Prostate gland (tissue), 2 donors: ENCODE results near the gene FOXF1. TPM values are rescaled to one million over a fixed set of nuclear protein-coding genes. Genes with fewer than 3 reads are reported as not detected.

Experiments
- DNase-seq: peaks from one replicate; pipeline ENCODE4 v3.0.0-alpha.2; 2019; ENCODE audit warnings: low spot score
- H3K27ac ChIP-seq, 2 donors: fragments of 200-600 bp; sonication (generic); 2 replicates each; pipeline ENCODE4 v1.5.1; 2017 to 2019
- H3K27me3 ChIP-seq: fragments of 200-600 bp; sonication (generic); replicated peaks from 2 replicates; pipeline ENCODE4 v1.5.1; 2019; ENCODE audit not compliant: insufficient read depth
- H3K36me3 ChIP-seq, 2 donors: fragments of 200-600 bp; sonication (generic); 1 replicate in 1 of 2; 2 replicates in 1 of 2; pipeline versions ENCODE4 v1.5.1 to v1.8.1; 2017 to 2019
- H3K4me1 ChIP-seq: fragments of 200-600 bp; sonication (generic); replicated peaks from 2 replicates; pipeline ENCODE4 v1.5.1; 2019
- H3K4me3 ChIP-seq, 2 donors: fragments of 200-600 bp; sonication (generic); 2 replicates each; pipeline ENCODE4 v1.5.1; 2017 to 2019
- H3K9me3 ChIP-seq: fragments of 200-600 bp; sonication (generic); 2 replicates; pipeline ENCODE4 v1.5.1; 2017
- CTCF ChIP-seq, 4 experiments: fragments of 200-600 bp in 2 of 4; fragments of 450-650 bp in 2 of 4; sonication (generic) in 2 of 4; IDR thresholded peaks; 1 replicate in 3 of 4; 2 replicates in 1 of 4; pipeline ENCODE4 v1.5.1; 2016 to 2019; ENCODE audit warnings: antibody characterized with exemption in 4 of 4, mild to moderate bottlenecking in 2 of 4, moderate library complexity in 2 of 4
- POLR2A ChIP-seq: fragments of 450-650 bp; IDR thresholded peaks from one replicate; pipeline ENCODE4 v1.6.1; 2016; ENCODE audit warnings: antibody characterized with exemption, mild to moderate bottlenecking
- POLR2AphosphoS5 ChIP-seq: sonication (generic); formaldehyde crosslinking; IDR thresholded peaks from one replicate; pipeline ENCODE4 v1.6.1; 2017; ENCODE audit warnings: antibody characterized with exemption
- WGBS: methylation state at CpG from one replicate; pipeline ENCODE4 v1.1.5; 2018; 5-methylcytosine and 5-hydroxymethylcytosine counted together
- intact Hi-C: fragments of 100-400 bp; cut with DNase I; formaldehyde crosslinking; loops from one replicate; pipeline ENCODE4 v1.14.2; 2022
- total RNA-seq, 2 donors: library from RNA; depleted of rRNA; stranded (reverse); fragments of >200 nt; gene quantifications; one replicate each; pipeline ENCODE4 v1.1.0, GENCODE V29; 2016

FOXF1 gene
- total RNA-seq, 2 donors from 2014 or later, result 5.3 to 6.9 TPM

GRCh38 chr16:86537486-86537885, 27.2 kb downstream of the FOXF1 start:
- H3K9me3 ChIP-seq, result no peaks in the 10 kb centered on the region
- H3K4me3 ChIP-seq, result no peak overlapping the region
- H3K4me1 ChIP-seq, result no peaks in the 10 kb centered on the region
- intact Hi-C loops, result no loop called here
- peaks cover 9 to 35% of the 10 kb centered on the region in 2 donors for H3K36me3 ChIP-seq
- no peaks in the 10 kb centered on the region for H3K27me3 ChIP-seq
- TF ChIP-seq CTCF (IDR thresholded peaks at IDR 0.05), result no peak
- TF ChIP-seq POLR2A, result no peak
- no peak for TF ChIP-seq POLR2AphosphoS5
- no peak overlapping the region for H3K27ac ChIP-seq
- WGBS, result 95% methylated on average over 4 of the region's 4 CpGs
- no peak for DNase-seq

GRCh38 chr16:86538196-86538780, 28.0 kb downstream of the FOXF1 start:
- WGBS, result 94% methylated on average over 17 of the region's 17 CpGs
- no peak for TF ChIP-seq POLR2A
- TF ChIP-seq CTCF (IDR thresholded peaks at IDR 0.05), result no peak
- no peak for TF ChIP-seq POLR2AphosphoS5
- H3K4me1 ChIP-seq, result no peaks in the 10 kb centered on the region

GRCh38 chr16:86540894-86541293, 30.6 kb downstream of the FOXF1 start:
- Histone ChIP-seq H3K4me3 (no peak overlapping the region), H3K4me1 (peaks cover 5% of the 10 kb centered on the region), H3K27me3 (no peaks in the 10 kb centered on the region), H3K36me3 (peaks cover 9 to 35% of the 10 kb centered on the region in 2 donors), H3K27ac (no peak overlapping the region), H3K9me3 (no peaks in the 10 kb centered on the region)
- no peak for DNase-seq
- WGBS, result 78% methylated on average over 6 of the region's 6 CpGs
- TF ChIP-seq POLR2AphosphoS5 (no peak), CTCF (IDR thresholded peaks at IDR 0.05) (no peak), POLR2A (no peak)
- intact Hi-C loops, result no loop called here

More at GRCh38 chr16:86538196-86538780, 28.0 kb downstream of the FOXF1 start:
- Histone ChIP-seq H3K27ac (no peak overlapping the region), H3K36me3 (peaks cover 9 to 35% of the 10 kb centered on the region in 2 donors), H3K4me3 (no peak overlapping the region), H3K27me3 (no peaks in the 10 kb centered on the region), H3K9me3 (no peaks in the 10 kb centered on the region)
- intact Hi-C loops, result no loop called here
- no peak for DNase-seq

GRCh38 chr16:86541560-86541959, 31.2 kb downstream of the FOXF1 start:
- Histone ChIP-seq H3K27me3 (no peaks in the 10 kb centered on the region), H3K4me1 (peaks cover 6% of the 10 kb centered on the region), H3K36me3 (peaks cover 9 to 35% of the 10 kb centered on the region in 2 donors), H3K9me3 (no peaks in the 10 kb centered on the region), H3K27ac (no peak overlapping the region), H3K4me3 (no peak overlapping the region)
- 91% methylated on average over 11 of the region's 11 CpGs for WGBS
- intact Hi-C loops, result no loop called here
- TF ChIP-seq POLR2A (no peak), POLR2AphosphoS5 (no peak), CTCF (IDR thresholded peaks at IDR 0.05) (no peak)
- DNase-seq, result no peak
